ENCODE results near the gene TMEM37.

- TF ChIP-seq CTCF (IDR thresholded peaks at IDR 0.05; ENCODE audit: poor library complexity, severe bottlenecking) = no peak
- TF ChIP-seq TAF1 (IDR thresholded peaks at IDR 0.05; ENCODE audit: low read depth) = no peak
- no peak for TF ChIP-seq RAD21 (conservative IDR thresholded peaks at IDR 0.05)
Measured at GRCh38 chr2:119462574-119462973, 30.9 kb downstream of the TMEM37 start.

Measured in neural cell (in vitro differentiated cells).